Coronary artery (tissue), 2 donors: ENCODE results near the gene KDM4F.
"Not testable (repeated sequence)": the region's sequence is repeated elsewhere in the genome, so short reads cannot be mapped to it uniquely, and the experiment has no call there.

Experiments used
- DNase-seq: peaks from one replicate; pipeline ENCODE4 v3.0.0-alpha.2; 2017; ENCODE audit warnings: low spot score
- H3K27ac ChIP-seq, 2 donors: fragments of 200-600 bp; sonication (generic); one replicate each; pipeline ENCODE4 v1.5.1; 2016 to 2019
- H3K4me3 ChIP-seq: fragments of 200-600 bp; sonication (generic); 2 replicates; pipeline ENCODE4 v1.5.1; 2016; ENCODE audit warnings: mild to moderate bottlenecking, moderate library complexity
- CTCF ChIP-seq: fragments of 200-600 bp; sonication (generic); IDR thresholded peaks from one replicate; pipeline ENCODE4 v1.5.1; 2019; ENCODE audit warnings: antibody characterized with exemption

Gene KDM4F

GRCh38 chr11:95049122-95049521, at the start of gene KDM4F:
Gene KDM4F (plus strand): TSS chr11:95049422.
- not testable (repeated sequence) for H3K27ac ChIP-seq, DNase-seq, H3K4me3 ChIP-seq

DNA sequence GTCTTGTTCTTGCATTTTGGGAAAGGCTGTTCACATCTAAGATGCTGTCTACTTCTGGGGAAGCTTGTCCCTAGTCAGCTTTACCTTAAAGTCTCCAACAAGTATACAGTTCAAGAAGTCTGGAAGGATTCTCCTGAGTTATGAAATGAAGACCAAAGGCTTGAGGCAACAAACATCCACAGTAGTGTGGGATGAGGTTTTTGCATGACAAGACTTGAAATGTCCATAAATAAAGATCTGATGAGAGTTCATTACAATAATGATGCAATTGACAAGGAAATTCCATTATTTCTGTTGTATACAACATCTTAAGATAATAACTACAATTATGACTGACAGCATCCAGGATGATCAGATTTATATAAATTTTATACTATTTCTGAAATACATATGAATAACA, 45.5 kb upstream of the KDM4F start:
- DNase-seq: no peak
- no peak overlapping the region for H3K4me3 ChIP-seq
- no peak overlapping the region for H3K27ac ChIP-seq
- no peak for TF ChIP-seq CTCF

GRCh38 chr11:95005642-95006041, 43.6 kb upstream of the KDM4F start:
- Histone ChIP-seq H3K27ac (no peak overlapping the region), H3K4me3 (no peak overlapping the region)
- no peak for TF ChIP-seq CTCF
- DNase-seq: no peak

GRCh38 chr11:95011376-95011775, 37.8 kb upstream of the KDM4F start:
- DNase-seq: no peak
- no peak overlapping the region for H3K4me3 ChIP-seq

GRCh38 chr11:95014184-95014821, 34.9 kb upstream of the KDM4F start:
- H3K4me3 ChIP-seq: no peak overlapping the region
- DNase-seq: no peak
- TF ChIP-seq CTCF: no peak
- no peak overlapping the region for H3K27ac ChIP-seq

More at GRCh38 chr11:95011376-95011775, 37.8 kb upstream of the KDM4F start:
- H3K27ac ChIP-seq: no peak overlapping the region
- no peak for TF ChIP-seq CTCF

DNA sequence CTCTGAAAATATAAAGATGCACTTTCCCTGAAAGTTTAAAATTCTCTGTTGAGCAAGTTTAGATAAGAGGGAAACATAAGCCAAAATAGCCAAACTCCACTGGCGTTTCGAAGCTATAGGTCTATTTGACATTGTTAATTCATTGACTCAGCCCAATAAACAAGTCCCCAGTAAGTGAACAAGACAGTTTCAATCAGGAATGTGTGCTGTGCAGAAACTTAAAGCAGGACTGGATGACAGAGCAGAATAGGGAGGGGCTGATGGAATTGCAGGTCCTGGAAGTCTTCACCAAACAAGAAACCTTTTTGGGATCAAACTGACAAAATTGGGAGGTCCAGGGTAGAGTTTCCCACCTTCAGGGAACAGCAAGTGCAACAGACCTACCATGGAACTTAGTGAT, 33.1 kb upstream of the KDM4F start:
- no peak for TF ChIP-seq CTCF
- H3K4me3 ChIP-seq: no peak overlapping the region
- DNase-seq: no peak

DNA sequence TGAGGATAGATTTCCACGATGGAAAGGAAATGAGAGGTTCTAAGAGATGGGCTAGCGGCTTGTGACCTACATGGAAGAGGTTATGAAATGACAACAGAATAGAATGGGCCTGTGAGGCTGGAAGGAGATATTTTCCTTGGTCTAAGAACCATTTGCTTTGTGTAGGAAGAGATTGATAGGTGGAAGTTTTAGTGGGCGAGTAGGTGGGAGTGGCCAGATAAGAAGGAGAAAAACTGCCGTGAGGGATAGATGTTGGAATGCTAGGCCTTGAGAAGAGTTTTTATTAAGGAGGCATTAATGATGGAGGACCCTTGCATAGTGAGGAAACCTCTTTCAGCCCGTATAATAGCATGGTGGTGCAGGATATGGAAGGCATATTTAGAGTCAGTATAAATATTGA, 27.8 kb upstream of the KDM4F start:
- H3K27ac ChIP-seq, H3K4me3 ChIP-seq, DNase-seq: not testable (repeated sequence)

More for the DNA sequence above, 33.1 kb upstream of the KDM4F start:
- H3K27ac ChIP-seq: no peak overlapping the region

DNA sequence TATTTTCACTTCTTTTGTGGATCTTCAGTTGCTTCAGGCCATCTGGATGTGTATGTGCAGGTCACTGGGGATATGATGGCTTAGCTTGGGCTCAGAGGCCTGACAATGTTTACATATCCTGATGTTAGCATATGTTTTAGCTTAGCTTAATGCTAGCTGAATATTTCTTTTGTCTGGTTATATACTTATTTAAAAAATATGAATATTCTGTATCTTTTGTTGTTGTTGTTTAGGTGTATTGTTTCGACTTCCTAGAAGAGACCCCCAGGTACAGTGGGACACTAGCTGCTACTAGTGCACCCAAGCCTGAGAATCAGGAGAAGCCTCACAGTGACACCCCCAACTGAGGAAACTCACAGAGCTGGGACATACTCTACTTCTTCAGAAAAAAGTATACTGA, 24.3 kb upstream of the KDM4F start, which contains the start of gene KDM4E:
Gene KDM4E, plus strand, starts transcription at position 301 of the 400 bp plus-strand sequence. CDS start 300 bp downstream, outside the sequence.
- H3K27ac ChIP-seq: no peak within 1 kb of the TSS
- no peak for DNase-seq
- H3K4me3 ChIP-seq: no peak within 1 kb of the TSS
- no peak for TF ChIP-seq CTCF

- H3K4me3 ChIP-seq, DNase-seq, H3K27ac ChIP-seq: not testable (repeated sequence)
Measured at GRCh38 chr11:95025594-95025993, 23.6 kb upstream of the KDM4F start.
